Measurements from ENCODE around the gene RMDN3.

RMDN3 gene

GRCh38 chr15:40754883-40755811 is at the start of gene RMDN3:
Gene RMDN3, minus strand, starts transcription at chr15:40755254. Its CDS starts 471 bp downstream, at chr15:40754783.
- peak; percentile 75 for DNase-seq (ENCODE audit: low spot score)

- no peak for DNase-seq (ENCODE audit: low spot score)
These were observed 48.6 kb upstream of the RMDN3 start for GRCh38 chr15:40803688-40804087.

GRCh38 chr15:40803076-40803475 is 48.0 kb upstream of the RMDN3 start:
- no peak for DNase-seq (ENCODE audit: low spot score)

- no peak for DNase-seq (ENCODE audit: low spot score)
These were observed 44.5 kb upstream of the RMDN3 start for GRCh38 chr15:40799523-40799922.

- DNase-seq (ENCODE audit: low spot score): no peak
These were observed 41.5 kb upstream of the RMDN3 start for GRCh38 chr15:40796512-40796911.

- no peak for DNase-seq (ENCODE audit: low spot score)
These were observed 41.0 kb upstream of the RMDN3 start for GRCh38 chr15:40796041-40796440.

- DNase-seq (ENCODE audit: low spot score): no peak
These were observed 38.3 kb upstream of the RMDN3 start for GRCh38 chr15:40793216-40793989.

GRCh38 chr15:40792394-40792793 is 37.3 kb upstream of the RMDN3 start:
- DNase-seq (ENCODE audit: low spot score): no peak

- no peak for DNase-seq (ENCODE audit: low spot score)
These were observed 35.7 kb upstream of the RMDN3 start for GRCh38 chr15:40790718-40791117.

- DNase-seq (ENCODE audit: low spot score): no peak
These were observed 34.9 kb upstream of the RMDN3 start for GRCh38 chr15:40789999-40790398.

- DNase-seq (ENCODE audit: low spot score): no peak
These were observed 34.1 kb upstream of the RMDN3 start for GRCh38 chr15:40789119-40789518.

- DNase-seq (ENCODE audit: low spot score): no peak
These were observed 32.9 kb upstream of the RMDN3 start for GRCh38 chr15:40787991-40788390.

GRCh38 chr15:40787344-40787841 is 32.3 kb upstream of the RMDN3 start:
- no peak for DNase-seq (ENCODE audit: low spot score)

GRCh38 chr15:40785814-40786213 is 30.8 kb upstream of the RMDN3 start:
- no peak for DNase-seq (ENCODE audit: low spot score)

GRCh38 chr15:40785164-40785563 is 30.1 kb upstream of the RMDN3 start:
- DNase-seq (ENCODE audit: low spot score): no peak

GRCh38 chr15:40782609-40783227 is 27.7 kb upstream of the RMDN3 start:
- peak; percentile 64 for DNase-seq (ENCODE audit: low spot score)

- no peak for DNase-seq (ENCODE audit: low spot score)
These were observed 21.6 kb upstream of the RMDN3 start for GRCh38 chr15:40776537-40777141.

- no peak for DNase-seq (ENCODE audit: low spot score)
These were observed 20.9 kb upstream of the RMDN3 start for GRCh38 chr15:40775740-40776536.

- no peak for DNase-seq (ENCODE audit: low spot score)
These were observed 20.0 kb upstream of the RMDN3 start for GRCh38 chr15:40775007-40775406.

GRCh38 chr15:40773902-40774301 is 18.8 kb upstream of the RMDN3 start:
- no peak for DNase-seq (ENCODE audit: low spot score)

GRCh38 chr15:40773496-40773895 is 18.4 kb upstream of the RMDN3 start:
- DNase-seq (ENCODE audit: low spot score): no peak
